Esophagus squamous epithelium (tissue), 5 donors: ENCODE data around the gene DNAI2. TPM values are rescaled to one million over a fixed set of nuclear protein-coding genes. Genes with fewer than 3 reads are reported as not detected.

Experiments
- DNase-seq: peaks from one replicate; lab custom pipeline; 2025; lab: John Stamatoyannopoulos, UW
- H3K27ac ChIP-seq, 4 donors: fragments of 200-600 bp; sonication (generic); one replicate each; pipeline ENCODE4 v1.5.1; 2016 to 2019; ENCODE audit warnings: mild to moderate bottlenecking in 1 of 4
- H3K27me3 ChIP-seq, 4 donors: fragments of 200-600 bp; sonication (generic); 1 replicate in 3 of 4; 2 replicates in 1 of 4; pipeline versions ENCODE4 v1.5.1 to v1.6.0; 2017 to 2021; ENCODE audit warnings: antibody characterized with exemption in 1 of 4
- H3K36me3 ChIP-seq, 3 donors: fragments of 200-600 bp; sonication (generic); one replicate each; pipeline ENCODE4 v1.5.1; 2016 to 2019
- H3K4me1 ChIP-seq, 3 donors: fragments of 200-600 bp; sonication (generic); one replicate each; pipeline ENCODE4 v1.5.1; 2017 to 2019
- H3K4me3 ChIP-seq, 4 donors: fragments of 200-600 bp; sonication (generic); 1 replicate in 3 of 4; 2 replicates in 1 of 4; pipeline ENCODE4 v1.5.1; 2016 to 2019; ENCODE audit warnings: mild to moderate bottlenecking in 2 of 4, moderate library complexity in 1 of 4
- H3K9me3 ChIP-seq, 3 donors: fragments of 200-600 bp; sonication (generic); one replicate each; pipeline ENCODE4 v1.5.1; 2016 to 2019
- CTCF ChIP-seq, 6 experiments: fragments of 450-650 bp in 4 of 6; fragments of 200-600 bp in 2 of 6; sonication (generic) in 2 of 6; IDR thresholded peaks; one replicate each; pipeline ENCODE4 v1.5.1; 2016 to 2019; ENCODE audit warnings: antibody characterized with exemption in 6 of 6, mild to moderate bottlenecking in 4 of 6, moderate library complexity in 4 of 6
- POLR2A ChIP-seq, 4 donors: fragments of 450-650 bp; IDR thresholded peaks; one replicate each; pipeline ENCODE4 v1.6.1; 2017; ENCODE audit warnings: antibody characterized with exemption in 4 of 4, mild to moderate bottlenecking in 4 of 4, moderate library complexity in 3 of 4
- WGBS, 2 donors: methylation state at CpG; one replicate each; pipeline ENCODE4 v1.1.5; 2018; 5-methylcytosine and 5-hydroxymethylcytosine counted together
- intact Hi-C: fragments of 100-400 bp; cut with DNase I; formaldehyde crosslinking; loops from one replicate; pipeline ENCODE4 v1.15.0; 2022
- total RNA-seq, 4 donors: library from RNA; depleted of rRNA; stranded (reverse); fragments of >200 nt; gene quantifications; one replicate each; pipeline ENCODE4 v1.1.0, GENCODE V29; 2016
- donor health status: DM: yes; HTN: yes; CAD: no.

The DNAI2 gene
- total RNA-seq, 4 donors from 2014 or later = 0.19 TPM; not detected in 3

- 71% methylated on average over 1 of the region's 2 CpGs; no CpG with 5 or more reads in 1 of the 2 donors for WGBS, 2 donors
- intact Hi-C loops = no loop called here
- H3K36me3 ChIP-seq = no peaks in the 10 kb centered on the region
Measured at GRCh38 chr17:74334393-74335039, 60.5 kb downstream of the DNAI2 start.

GRCh38 chr17:74335529-74336062 is 61.6 kb downstream of the DNAI2 start:
- Histone ChIP-seq H3K36me3 (no peaks in the 10 kb centered on the region), H3K27me3 (peaks cover 0 to 74% (median 0%) of the 10 kb centered on the region in 4 donors), H3K4me1 (peaks cover 0 to 9% (median 3%) of the 10 kb centered on the region in 3 donors), H3K27ac (no peak overlapping the region), H3K9me3 (no peaks in the 10 kb centered on the region), H3K4me3 (no peak overlapping the region)
- DNase-seq = no peak
- TF ChIP-seq CTCF (IDR thresholded peaks at IDR 0.05) (no peak), POLR2A (IDR thresholded peaks at IDR 0.05) (no peak)
- 50 to 72% methylated on average over 2 to 5 of the region's 5 CpGs for WGBS, 2 donors
- intact Hi-C loops = no loop called here

More at GRCh38 chr17:74334393-74335039, 60.5 kb downstream of the DNAI2 start:
- no peak overlapping the region for H3K4me3 ChIP-seq
- TF ChIP-seq POLR2A (IDR thresholded peaks at IDR 0.05) = no peak
- TF ChIP-seq CTCF (IDR thresholded peaks at IDR 0.05) = no peak
- no peak overlapping the region for H3K27ac ChIP-seq
- H3K4me1 ChIP-seq = peaks cover 0 to 9% (median 3%) of the 10 kb centered on the region in 3 donors
- H3K9me3 ChIP-seq = no peaks in the 10 kb centered on the region
- peaks cover 0 to 75% (median 0%) of the 10 kb centered on the region in 4 donors for H3K27me3 ChIP-seq
- DNase-seq = no peak

GRCh38 chr17:74336307-74336706 is 62.3 kb downstream of the DNAI2 start:
- no peak overlapping the region for H3K4me3 ChIP-seq
- DNase-seq = no peak
- peaks cover 0 to 73% (median 0%) of the 10 kb centered on the region in 4 donors for H3K27me3 ChIP-seq
- no peak overlapping the region for H3K27ac ChIP-seq
- no peaks in the 10 kb centered on the region for H3K9me3 ChIP-seq
- no peak for TF ChIP-seq POLR2A (IDR thresholded peaks at IDR 0.05)
- no peak for TF ChIP-seq CTCF (IDR thresholded peaks at IDR 0.05)
- intact Hi-C loops = no loop called here
- H3K36me3 ChIP-seq = no peaks in the 10 kb centered on the region
- WGBS, 2 donors = 74% methylated on average over 3 to 7 of the region's 7 CpGs
- peaks cover 0 to 9% (median 3%) of the 10 kb centered on the region in 3 donors for H3K4me1 ChIP-seq

- DNase-seq = no peak
- Histone ChIP-seq H3K9me3 (no peaks in the 10 kb centered on the region), H3K4me1 (peaks cover 0 to 2% (median 0%) of the 10 kb centered on the region in 3 donors), H3K36me3 (no peaks in the 10 kb centered on the region), H3K4me3 (no peak overlapping the region), H3K27me3 (peaks cover 0 to 75% (median 0%) of the 10 kb centered on the region in 4 donors), H3K27ac (no peak overlapping the region)
- intact Hi-C loops = no loop called here
- WGBS, 2 donors = 65 to 90% methylated on average over 2 to 8 of the region's 12 CpGs
- TF ChIP-seq CTCF (IDR thresholded peaks at IDR 0.05) (no peak), POLR2A (IDR thresholded peaks at IDR 0.05) (no peak)
Measured at GRCh38 chr17:74337834-74338500, 63.9 kb downstream of the DNAI2 start.
